Endothelial cell (in vitro differentiated cells): ENCODE data around the gene ROBO2. TPM values are rescaled to one million over a fixed set of nuclear protein-coding genes. Genes with fewer than 3 reads are reported as not detected.

Source experiments
- DNase-seq: peaks from one replicate; pipeline ENCODE4 v3.0.0; 2021; ENCODE audit warnings: low spot score
- H3K27ac Mint-ChIP-seq: one replicate; pipeline ENCODE4 v1.8.0; 2021; ENCODE audit warnings: mixed read lengths, inconsistent platforms; ENCODE audit not compliant: unreplicated experiment
- H3K27me3 Mint-ChIP-seq: one replicate; pipeline ENCODE4 v1.8.0; 2021; ENCODE audit warnings: mild to moderate bottlenecking, moderate library complexity, mixed read lengths, inconsistent platforms; ENCODE audit not compliant: unreplicated experiment
- H3K36me3 Mint-ChIP-seq: one replicate; pipeline ENCODE4 v1.8.0; 2021; ENCODE audit warnings: mild to moderate bottlenecking, low read depth, mixed read lengths, inconsistent platforms; ENCODE audit not compliant: unreplicated experiment
- H3K4me1 Mint-ChIP-seq: one replicate; pipeline ENCODE4 v1.8.0; 2021; ENCODE audit warnings: mild to moderate bottlenecking, mixed read lengths, inconsistent platforms; ENCODE audit not compliant: unreplicated experiment
- H3K4me3 Mint-ChIP-seq: one replicate; pipeline ENCODE4 v1.8.0; 2021; ENCODE audit warnings: mild to moderate bottlenecking, mixed read lengths, inconsistent platforms; ENCODE audit not compliant: unreplicated experiment
- H3K9me3 Mint-ChIP-seq: one replicate; pipeline ENCODE4 v1.8.0; 2021; ENCODE audit warnings: mixed read lengths, inconsistent platforms; ENCODE audit not compliant: unreplicated experiment
- total RNA-seq: library from RNA; stranded (reverse); fragmentation: NEBNext Ultra II Directional; extraction: Animal tissue kit (Norgen Biotek cat#: 25700); gene quantifications from one replicate; pipeline ENCODE4 v1.2.1, GENCODE V29; 2021; ENCODE audit not compliant: unreplicated experiment
- TF ChIP-seq, protein P1 (sequence below): fragments of 200-600 bp; sonication (generic); IDR thresholded peaks from one replicate; pipeline ENCODE4 v1.5.0; 2021; ENCODE audit warnings: antibody characterized with exemption; ENCODE audit not compliant: unreplicated experiment

The ROBO2 gene
- total RNA-seq, 1 donor from 2014 or later, result 2.5 TPM

- H3K9me3 Mint-ChIP-seq, result no peaks in the 10 kb centered on the region
- TF ChIP-seq, protein P1, sequence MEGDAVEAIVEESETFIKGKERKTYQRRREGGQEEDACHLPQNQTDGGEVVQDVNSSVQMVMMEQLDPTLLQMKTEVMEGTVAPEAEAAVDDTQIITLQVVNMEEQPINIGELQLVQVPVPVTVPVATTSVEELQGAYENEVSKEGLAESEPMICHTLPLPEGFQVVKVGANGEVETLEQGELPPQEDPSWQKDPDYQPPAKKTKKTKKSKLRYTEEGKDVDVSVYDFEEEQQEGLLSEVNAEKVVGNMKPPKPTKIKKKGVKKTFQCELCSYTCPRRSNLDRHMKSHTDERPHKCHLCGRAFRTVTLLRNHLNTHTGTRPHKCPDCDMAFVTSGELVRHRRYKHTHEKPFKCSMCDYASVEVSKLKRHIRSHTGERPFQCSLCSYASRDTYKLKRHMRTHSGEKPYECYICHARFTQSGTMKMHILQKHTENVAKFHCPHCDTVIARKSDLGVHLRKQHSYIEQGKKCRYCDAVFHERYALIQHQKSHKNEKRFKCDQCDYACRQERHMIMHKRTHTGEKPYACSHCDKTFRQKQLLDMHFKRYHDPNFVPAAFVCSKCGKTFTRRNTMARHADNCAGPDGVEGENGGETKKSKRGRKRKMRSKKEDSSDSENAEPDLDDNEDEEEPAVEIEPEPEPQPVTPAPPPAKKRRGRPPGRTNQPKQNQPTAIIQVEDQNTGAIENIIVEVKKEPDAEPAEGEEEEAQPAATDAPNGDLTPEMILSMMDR, result no peak
- no peak overlapping the region for H3K27ac Mint-ChIP-seq
- no peaks in the 10 kb centered on the region for H3K4me1 Mint-ChIP-seq
- H3K4me3 Mint-ChIP-seq, result no peak overlapping the region
- DNase-seq, result no peak
- H3K36me3 Mint-ChIP-seq, result no peaks in the 10 kb centered on the region
- H3K27me3 Mint-ChIP-seq, result no peaks in the 10 kb centered on the region
These were observed 187.7 kb downstream of the ROBO2 start for GRCh38 chr3:77227567-77227966.

- H3K27ac Mint-ChIP-seq, result no peak overlapping the region
These were observed 192.7 kb downstream of the ROBO2 start for GRCh38 chr3:77232557-77232956.

DNA sequence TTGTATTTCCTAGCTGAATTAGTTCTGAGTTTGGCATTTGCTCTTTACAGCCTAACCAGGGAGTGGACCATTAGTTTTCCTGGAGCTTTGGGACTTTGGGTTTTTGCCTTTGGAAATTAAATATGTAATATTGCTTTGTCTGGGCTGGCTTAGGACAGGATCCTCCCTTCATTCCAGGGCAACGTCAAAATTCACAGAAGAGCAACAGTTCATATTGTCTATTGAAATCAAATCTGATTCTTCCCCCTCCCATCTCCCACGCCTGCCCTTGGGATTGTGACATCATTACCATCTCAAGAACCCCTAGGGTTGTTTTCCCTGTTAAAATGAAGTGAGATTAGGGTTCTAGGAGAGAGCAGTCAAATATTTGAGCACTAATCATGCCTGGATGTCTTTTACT lies 194.1 kb downstream of the ROBO2 start:
- H3K4me1 Mint-ChIP-seq, result no peaks in the 10 kb centered on the region
- no peak overlapping the region for H3K4me3 Mint-ChIP-seq
- H3K36me3 Mint-ChIP-seq, result no peaks in the 10 kb centered on the region
- peaks cover 1% of the 10 kb centered on the region for H3K27me3 Mint-ChIP-seq
- TF ChIP-seq, protein P1, result no peak
- no peak overlapping the region for H3K27ac Mint-ChIP-seq
- no peaks in the 10 kb centered on the region for H3K9me3 Mint-ChIP-seq
- DNase-seq, result no peak

More at GRCh38 chr3:77232557-77232956, 192.7 kb downstream of the ROBO2 start:
- TF ChIP-seq, protein P1, result no peak
- DNase-seq, result no peak
- no peak overlapping the region for H3K4me3 Mint-ChIP-seq
- H3K9me3 Mint-ChIP-seq, result no peaks in the 10 kb centered on the region
- H3K4me1 Mint-ChIP-seq, result no peaks in the 10 kb centered on the region
- no peaks in the 10 kb centered on the region for H3K36me3 Mint-ChIP-seq
- H3K27me3 Mint-ChIP-seq, result peaks cover 1% of the 10 kb centered on the region

GRCh38 chr3:77236118-77236517 lies 196.2 kb downstream of the ROBO2 start:
- H3K4me3 Mint-ChIP-seq, result no peak overlapping the region
- DNase-seq, result no peak
- no peak overlapping the region for H3K27ac Mint-ChIP-seq
- no peaks in the 10 kb centered on the region for H3K4me1 Mint-ChIP-seq
- TF ChIP-seq, protein P1, result no peak
- no peaks in the 10 kb centered on the region for H3K9me3 Mint-ChIP-seq
- no peaks in the 10 kb centered on the region for H3K36me3 Mint-ChIP-seq
- H3K27me3 Mint-ChIP-seq, result peaks cover 1% of the 10 kb centered on the region

DNA sequence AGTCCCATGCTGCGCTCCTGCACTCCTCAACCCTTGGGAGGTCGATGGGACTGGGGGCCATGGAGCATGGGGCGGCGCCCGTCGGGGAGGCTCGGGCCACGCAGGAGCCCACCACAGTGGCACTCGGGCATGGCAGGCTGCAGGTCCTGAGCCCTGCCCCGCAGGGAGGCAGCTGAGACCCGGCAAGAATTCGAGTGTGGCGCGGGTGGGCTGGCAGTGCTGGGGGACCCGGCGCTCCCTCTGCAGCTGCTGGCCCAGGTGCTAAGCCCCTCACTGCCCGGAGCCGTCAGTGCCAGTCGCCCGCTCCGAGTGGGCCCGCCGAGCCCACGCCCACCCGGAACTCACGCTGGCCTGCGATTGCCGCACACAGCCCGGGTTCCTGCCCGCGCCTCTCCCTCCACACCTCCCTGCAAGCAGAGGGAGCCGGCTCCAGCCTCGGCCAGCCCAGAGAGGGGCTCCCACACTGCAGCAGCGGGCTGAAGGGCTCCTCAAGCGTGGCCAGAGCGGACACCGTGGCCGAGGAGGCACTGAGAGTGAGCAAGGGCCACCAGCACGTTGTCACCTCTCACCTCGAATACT lies 200.3 kb downstream of the ROBO2 start:
- H3K27ac Mint-ChIP-seq, result no peak overlapping the region
- TF ChIP-seq, protein P1, result no peak
- no peak for DNase-seq
- H3K9me3 Mint-ChIP-seq, result no peaks in the 10 kb centered on the region
- H3K36me3 Mint-ChIP-seq, result no peaks in the 10 kb centered on the region
- H3K4me3 Mint-ChIP-seq, result no peak overlapping the region
- H3K27me3 Mint-ChIP-seq, result peaks cover 1% of the 10 kb centered on the region
- H3K4me1 Mint-ChIP-seq, result no peaks in the 10 kb centered on the region
